LNCAP (cell line): Measurements from ENCODE around the gene MRPL17.

Experiments used
- TF ChIP-seq, protein P1 (sequence below): fragments of 450-650 bp; IDR thresholded peaks from 2 replicates; pipeline ENCODE4 v1.5.1; 2017; ENCODE audit warnings: mild to moderate bottlenecking

MRPL17 gene

DNA sequence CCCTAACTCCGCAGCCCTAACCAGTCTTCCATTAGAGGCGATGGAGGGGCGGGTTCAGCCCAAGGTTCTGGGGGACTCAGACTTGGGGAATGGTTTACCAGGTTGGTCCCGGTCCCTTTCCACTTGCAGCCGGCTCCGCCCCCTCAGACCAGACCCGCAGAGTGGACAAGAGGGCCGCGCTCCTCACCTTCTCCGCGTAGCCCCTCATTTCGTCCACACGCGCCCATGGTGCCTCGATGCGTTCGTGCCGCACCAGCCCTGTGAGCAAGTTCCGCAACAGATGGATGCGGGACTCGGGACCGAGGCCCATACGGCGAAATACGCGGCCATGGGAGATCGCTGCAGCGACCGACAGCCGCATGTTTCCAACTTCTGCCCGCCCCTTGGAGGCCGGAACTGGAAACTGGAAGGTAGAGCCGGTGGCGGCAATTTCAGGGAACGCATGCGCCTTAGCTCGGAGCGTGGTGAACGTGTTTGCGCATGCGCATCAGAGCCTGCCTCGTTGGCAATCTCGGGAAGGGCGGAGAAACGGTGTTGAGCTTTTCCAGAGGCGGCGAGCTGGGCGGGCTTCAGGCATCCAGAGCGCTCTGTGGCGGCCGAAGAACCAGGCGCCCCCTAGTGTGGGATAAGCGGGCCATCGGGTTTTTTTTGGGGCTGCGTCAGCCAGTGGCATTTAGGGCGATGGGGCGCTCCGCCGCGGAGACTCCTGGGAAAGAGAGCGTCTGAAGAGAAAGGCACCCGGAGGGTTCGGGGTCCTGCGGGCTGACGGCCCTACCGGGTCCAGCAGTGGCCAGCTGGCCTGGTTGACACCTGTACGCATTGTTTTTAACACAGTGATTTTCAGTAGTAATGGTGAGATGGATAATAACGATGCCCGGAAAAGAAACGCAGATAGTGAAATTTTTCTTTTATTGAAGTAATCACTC is at the start of gene MRPL17:
Gene MRPL17, minus strand, starts transcription at position 405 of the 926 bp plus-strand sequence. Its CDS starts 44 bp downstream, at position 361.
- TF ChIP-seq, protein P1, sequence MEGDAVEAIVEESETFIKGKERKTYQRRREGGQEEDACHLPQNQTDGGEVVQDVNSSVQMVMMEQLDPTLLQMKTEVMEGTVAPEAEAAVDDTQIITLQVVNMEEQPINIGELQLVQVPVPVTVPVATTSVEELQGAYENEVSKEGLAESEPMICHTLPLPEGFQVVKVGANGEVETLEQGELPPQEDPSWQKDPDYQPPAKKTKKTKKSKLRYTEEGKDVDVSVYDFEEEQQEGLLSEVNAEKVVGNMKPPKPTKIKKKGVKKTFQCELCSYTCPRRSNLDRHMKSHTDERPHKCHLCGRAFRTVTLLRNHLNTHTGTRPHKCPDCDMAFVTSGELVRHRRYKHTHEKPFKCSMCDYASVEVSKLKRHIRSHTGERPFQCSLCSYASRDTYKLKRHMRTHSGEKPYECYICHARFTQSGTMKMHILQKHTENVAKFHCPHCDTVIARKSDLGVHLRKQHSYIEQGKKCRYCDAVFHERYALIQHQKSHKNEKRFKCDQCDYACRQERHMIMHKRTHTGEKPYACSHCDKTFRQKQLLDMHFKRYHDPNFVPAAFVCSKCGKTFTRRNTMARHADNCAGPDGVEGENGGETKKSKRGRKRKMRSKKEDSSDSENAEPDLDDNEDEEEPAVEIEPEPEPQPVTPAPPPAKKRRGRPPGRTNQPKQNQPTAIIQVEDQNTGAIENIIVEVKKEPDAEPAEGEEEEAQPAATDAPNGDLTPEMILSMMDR: peak; percentile 86

GRCh38 chr11:6727971-6728760 is 45.0 kb upstream of the MRPL17 start:
- TF ChIP-seq, protein P1: no peak

- TF ChIP-seq, protein P1: no peak
These were observed 42.3 kb upstream of the MRPL17 start for GRCh38 chr11:6725386-6725896.

DNA sequence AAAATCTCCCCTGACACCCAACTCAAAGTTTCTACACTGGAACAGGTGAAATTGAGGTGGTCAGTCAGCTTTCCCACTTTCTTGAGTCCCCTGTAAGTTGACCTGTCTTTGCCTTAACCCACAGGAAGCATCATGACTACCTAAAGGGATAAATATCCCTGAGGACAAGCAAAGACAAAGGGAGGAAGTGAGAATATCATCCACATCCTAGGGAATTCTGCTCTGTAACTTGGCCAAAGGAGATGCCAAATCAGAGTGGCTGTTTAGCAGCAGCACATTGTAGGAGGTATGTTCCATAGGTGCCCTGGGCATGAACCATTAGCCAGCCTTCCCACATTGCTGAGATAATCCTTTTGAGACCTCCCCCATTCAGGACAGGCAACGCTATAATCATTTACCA is 40.9 kb upstream of the MRPL17 start:
- TF ChIP-seq, protein P1: no peak

DNA sequence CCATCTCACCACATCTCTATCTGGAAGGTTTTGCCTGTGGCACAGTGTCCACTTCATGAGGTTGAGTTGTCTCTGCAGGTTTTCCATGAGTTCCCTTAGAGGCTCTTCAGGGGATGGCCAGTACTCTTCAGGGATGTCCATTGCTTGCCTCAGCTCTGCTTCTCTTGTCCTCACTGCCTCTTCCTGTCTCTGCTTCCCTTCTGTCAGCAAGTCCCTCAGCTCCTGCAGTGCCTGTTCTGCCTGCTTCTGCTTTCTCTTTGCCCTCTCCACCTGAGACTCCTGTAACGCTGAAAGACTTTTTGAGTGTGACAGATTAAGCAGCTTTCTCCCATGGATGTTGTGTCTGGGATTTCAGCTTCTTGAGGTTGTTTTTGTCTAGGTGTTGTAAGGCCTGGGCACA is 38.2 kb upstream of the MRPL17 start:
- TF ChIP-seq, protein P1: no peak

- TF ChIP-seq, protein P1: no peak
These were observed 36.4 kb upstream of the MRPL17 start for GRCh38 chr11:6719576-6719975.

DNA sequence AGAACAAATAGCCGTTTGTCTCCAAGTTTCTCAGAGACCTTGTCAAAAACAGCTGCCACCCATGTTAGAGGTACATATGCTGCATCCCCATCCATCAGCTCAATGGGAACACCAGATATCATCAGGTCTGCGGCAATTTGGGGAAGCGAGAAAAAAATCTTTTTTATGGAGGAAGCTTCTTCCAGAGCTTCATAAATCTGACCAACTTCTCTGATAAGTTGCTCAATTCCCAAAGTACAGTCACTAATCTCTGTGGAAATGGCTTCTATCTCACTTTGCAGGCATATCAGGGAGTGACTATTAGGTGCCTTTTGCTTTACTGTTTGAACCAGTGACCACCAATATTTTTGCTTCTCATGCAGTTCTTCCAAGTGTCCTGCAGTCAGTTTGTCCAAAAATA is 34.3 kb upstream of the MRPL17 start:
- TF ChIP-seq, protein P1: no peak
